Activated T-cell treated with anti-CD3 and anti-CD28 coated beads, Interleukin-2, amount 50 U/mL, for 4 hours (primary cell): ENCODE results near the gene CC2D1B. TPM values are rescaled to one million over a fixed set of nuclear protein-coding genes. Genes with fewer than 3 reads are reported as not detected.

Source experiments
- ATAC-seq, 2 donors: fragments of 200-7000 bp; cut with Tn5 transposase; one replicate each; pipeline ENCODE4 v1.10.0; 2021
- DNase-seq: peaks from one replicate; pipeline ENCODE4 v3.0.0-alpha.2; 2020
- H3K27me3 Mint-ChIP-seq: one replicate; pipeline ENCODE4 v1.8.0; 2021; ENCODE audit warnings: low read depth, mixed read lengths
- H3K36me3 Mint-ChIP-seq: one replicate; pipeline ENCODE4 v1.8.0; 2022; ENCODE audit warnings: mixed read lengths; ENCODE audit not compliant: insufficient read depth
- H3K4me1 Mint-ChIP-seq: one replicate; pipeline ENCODE4 v1.8.0; 2021; ENCODE audit warnings: low read depth, mixed read lengths
- H3K4me3 Mint-ChIP-seq: one replicate; pipeline ENCODE4 v1.8.0; 2021; ENCODE audit warnings: mild to moderate bottlenecking, moderate library complexity, mixed read lengths
- H3K9me3 Mint-ChIP-seq: one replicate; pipeline ENCODE4 v1.8.0; 2021; ENCODE audit warnings: mixed read lengths
- total RNA-seq, 3 donors: library from RNA; stranded (reverse); gene quantifications; one replicate each; pipeline ENCODE4 v1.2.1, GENCODE V29; 2021

CC2D1B gene
- total RNA-seq, 3 donors from 2014 or later = 35.0 to 40.0 (median 38.9) TPM

GRCh38 chr1:52348704-52349300 lies 17.2 kb downstream of the CC2D1B start:
- Mint-ChIP-seq H3K9me3 (no peaks in the 10 kb centered on the region), H3K36me3 (peaks cover 10% of the 10 kb centered on the region), H3K4me1 (no peaks in the 10 kb centered on the region), H3K4me3 (no peak overlapping the region), H3K27me3 (no peaks in the 10 kb centered on the region)
- ATAC-seq (no peak), DNase-seq (no peak)

DNA sequence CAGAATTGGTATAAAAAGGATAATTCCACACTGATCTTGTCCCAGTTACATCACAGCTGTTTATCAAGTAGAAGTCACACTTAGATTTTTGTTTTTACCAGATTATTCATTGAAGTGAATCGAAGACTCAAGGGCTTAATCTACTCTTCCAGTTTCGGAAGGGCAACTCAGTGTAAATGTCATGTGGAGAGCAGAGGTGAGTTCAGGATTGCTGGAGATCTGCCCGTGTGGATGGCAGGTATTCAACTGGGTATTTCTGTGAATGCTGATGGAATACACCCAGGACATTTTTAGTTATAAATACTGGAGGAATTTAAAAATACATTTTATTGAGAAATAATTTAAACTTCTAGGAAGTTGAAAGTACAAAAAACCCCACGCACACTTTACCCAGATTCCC lies 19.4 kb downstream of the CC2D1B start:
- DNase-seq (no peak), ATAC-seq (no peak)
- Mint-ChIP-seq H3K27me3 (no peaks in the 10 kb centered on the region), H3K36me3 (no peaks in the 10 kb centered on the region), H3K9me3 (no peaks in the 10 kb centered on the region), H3K4me3 (no peak overlapping the region), H3K4me1 (no peaks in the 10 kb centered on the region)

DNA sequence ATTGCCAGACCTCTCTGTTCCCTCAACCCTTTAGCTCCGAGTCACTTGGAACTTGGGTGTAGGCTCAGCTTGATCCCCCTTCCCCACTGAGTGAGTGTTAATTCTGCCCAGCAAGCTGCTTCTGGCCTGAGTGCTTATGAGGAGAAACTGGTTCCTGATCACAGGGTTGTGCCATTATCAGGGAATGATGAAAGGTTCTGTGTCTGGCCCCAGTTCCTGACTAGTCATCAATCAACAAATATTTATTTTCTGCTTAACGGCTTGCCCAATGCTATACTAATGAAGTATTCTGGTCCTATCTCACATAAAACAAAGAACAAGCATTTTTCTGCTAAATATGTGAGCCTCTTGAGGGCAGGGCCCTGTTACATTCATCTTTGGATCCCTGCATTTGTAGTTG lies 20.8 kb downstream of the CC2D1B start:
- Mint-ChIP-seq H3K4me1 (no peaks in the 10 kb centered on the region), H3K9me3 (no peaks in the 10 kb centered on the region), H3K36me3 (no peaks in the 10 kb centered on the region), H3K4me3 (no peak overlapping the region), H3K27me3 (no peaks in the 10 kb centered on the region)
- no peak for ATAC-seq
- no peak for DNase-seq

DNA sequence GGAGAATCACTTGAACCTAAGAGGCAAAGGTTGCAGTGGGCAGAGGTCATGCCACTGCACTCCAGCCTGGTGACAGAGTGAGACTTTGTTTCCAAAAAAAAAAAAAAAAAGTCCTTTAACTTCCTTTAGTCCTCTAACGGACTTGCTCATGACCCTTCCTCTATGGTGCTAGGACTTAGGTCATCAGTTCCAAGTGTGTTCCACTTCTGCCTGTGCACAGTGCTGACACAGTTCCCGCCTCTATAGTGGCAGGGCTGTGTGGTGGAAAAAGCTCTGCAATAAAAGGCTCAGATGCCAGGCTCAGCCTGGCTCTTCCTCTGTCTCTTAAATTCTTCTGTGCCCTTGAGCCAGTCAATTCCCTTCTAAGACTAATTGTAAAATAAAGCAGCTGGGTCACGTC lies 22.0 kb downstream of the CC2D1B start:
- no peaks in the 10 kb centered on the region for H3K27me3 Mint-ChIP-seq
- no peaks in the 10 kb centered on the region for H3K4me1 Mint-ChIP-seq
- DNase-seq (no peak), ATAC-seq (no peak)
- H3K9me3 Mint-ChIP-seq = no peaks in the 10 kb centered on the region
- H3K4me3 Mint-ChIP-seq = no peak overlapping the region
- peaks cover 1% of the 10 kb centered on the region for H3K36me3 Mint-ChIP-seq

DNA sequence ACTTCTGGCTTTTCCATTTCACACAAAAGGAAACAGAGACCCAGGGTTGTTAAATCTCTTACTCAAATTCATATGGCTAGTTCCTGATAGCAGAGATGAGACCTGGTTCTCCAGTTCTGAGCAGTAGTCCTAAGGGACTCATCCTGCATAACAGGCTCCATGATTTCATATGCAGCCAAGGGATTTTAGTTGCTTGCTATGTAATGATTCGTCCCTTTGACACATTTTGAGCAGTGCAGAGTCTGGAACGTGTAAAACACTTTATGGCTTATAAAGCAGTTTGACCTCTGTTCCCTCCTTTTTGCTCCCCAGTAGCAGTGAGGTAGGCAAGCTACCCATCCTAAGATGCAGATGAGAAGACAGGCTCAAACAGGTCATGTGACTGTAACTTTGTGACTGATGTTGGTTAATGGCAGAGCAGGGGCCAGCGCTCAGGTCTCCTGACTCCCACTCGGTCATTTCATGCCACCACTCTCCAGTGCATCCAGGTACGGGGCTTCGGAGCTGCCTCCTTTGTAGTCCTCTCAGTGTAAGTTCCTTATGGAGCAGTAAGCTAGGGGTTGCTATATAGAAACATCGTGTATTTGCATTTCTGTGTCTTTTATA lies 24.2 kb downstream of the CC2D1B start:
- ATAC-seq = no peak
- H3K4me1 Mint-ChIP-seq = no peaks in the 10 kb centered on the region
- DNase-seq = no peak
- H3K27me3 Mint-ChIP-seq = no peaks in the 10 kb centered on the region
- peaks cover 4% of the 10 kb centered on the region for H3K36me3 Mint-ChIP-seq
- no peaks in the 10 kb centered on the region for H3K9me3 Mint-ChIP-seq
- no peak overlapping the region for H3K4me3 Mint-ChIP-seq

DNA sequence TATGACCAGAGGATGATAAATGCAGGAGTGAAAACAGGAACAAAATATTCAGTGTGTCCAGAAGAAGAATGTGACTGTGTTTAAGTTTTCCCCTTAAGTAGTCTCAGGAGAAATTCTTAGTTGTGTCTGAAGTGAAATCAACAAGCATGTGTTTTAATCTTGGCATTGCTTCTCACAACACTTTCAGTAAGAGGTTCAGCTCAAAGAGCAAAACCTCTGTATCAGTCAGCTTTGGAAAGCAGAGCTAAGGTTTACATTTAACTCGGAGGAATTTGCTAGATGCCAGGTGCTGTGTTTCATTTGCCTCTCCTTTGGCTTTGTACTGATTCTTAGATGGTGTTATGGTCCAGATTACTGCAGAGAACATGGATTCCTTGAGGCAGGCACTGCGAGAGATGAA lies 28.6 kb downstream of the CC2D1B start:
- no peak for ATAC-seq
- no peak for DNase-seq
- peaks cover 10% of the 10 kb centered on the region for H3K36me3 Mint-ChIP-seq
- H3K4me1 Mint-ChIP-seq = no peaks in the 10 kb centered on the region
- H3K27me3 Mint-ChIP-seq = no peaks in the 10 kb centered on the region
- H3K4me3 Mint-ChIP-seq = no peak overlapping the region
- no peaks in the 10 kb centered on the region for H3K9me3 Mint-ChIP-seq

GRCh38 chr1:52334906-52335528 lies 31.0 kb downstream of the CC2D1B start:
- H3K27me3 Mint-ChIP-seq = no peaks in the 10 kb centered on the region
- peaks cover 10% of the 10 kb centered on the region for H3K36me3 Mint-ChIP-seq
- no peaks in the 10 kb centered on the region for H3K9me3 Mint-ChIP-seq
- no peak overlapping the region for H3K4me3 Mint-ChIP-seq
- DNase-seq (no peak), ATAC-seq (no peak)
- H3K4me1 Mint-ChIP-seq = no peaks in the 10 kb centered on the region

GRCh38 chr1:52332411-52332810 lies 33.6 kb downstream of the CC2D1B start:
- no peak for ATAC-seq
- no peaks in the 10 kb centered on the region for H3K4me1 Mint-ChIP-seq
- H3K4me3 Mint-ChIP-seq = no peak overlapping the region
- no peaks in the 10 kb centered on the region for H3K27me3 Mint-ChIP-seq
- H3K9me3 Mint-ChIP-seq = no peaks in the 10 kb centered on the region
- H3K36me3 Mint-ChIP-seq = peaks cover 6% of the 10 kb centered on the region
- DNase-seq = no peak

- DNase-seq (no peak), ATAC-seq (no peak)
- Mint-ChIP-seq H3K36me3 (peaks cover 2% of the 10 kb centered on the region), H3K4me1 (no peaks in the 10 kb centered on the region), H3K9me3 (no peaks in the 10 kb centered on the region), H3K4me3 (no peak overlapping the region), H3K27me3 (no peaks in the 10 kb centered on the region)
Observed at GRCh38 chr1:52328615-52329014, 37.4 kb downstream of the CC2D1B start.

DNA sequence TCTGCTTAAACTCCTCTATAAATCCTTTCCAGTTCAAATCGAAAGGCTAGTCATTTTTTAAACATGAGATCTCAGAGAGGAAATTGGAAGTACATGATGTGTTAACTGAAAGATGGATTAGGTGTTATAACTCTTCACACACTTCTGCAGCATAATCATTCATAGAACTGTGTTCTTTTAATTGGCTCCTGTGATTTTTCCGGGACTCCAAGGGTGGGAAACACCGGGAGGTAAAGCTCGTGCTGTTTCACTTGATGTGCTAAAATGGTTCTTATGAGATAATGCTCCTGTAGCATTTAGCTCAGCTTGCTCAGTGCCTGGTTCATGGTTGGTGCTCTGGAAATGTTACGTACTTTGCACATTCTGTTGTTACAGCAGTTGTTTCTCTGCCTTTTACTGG lies 40.2 kb downstream of the CC2D1B start:
- H3K27me3 Mint-ChIP-seq = no peaks in the 10 kb centered on the region
- no peaks in the 10 kb centered on the region for H3K4me1 Mint-ChIP-seq
- H3K9me3 Mint-ChIP-seq = no peaks in the 10 kb centered on the region
- peaks cover 3% of the 10 kb centered on the region for H3K36me3 Mint-ChIP-seq
- H3K4me3 Mint-ChIP-seq = no peak overlapping the region
- DNase-seq (no peak), ATAC-seq (no peak)

DNA sequence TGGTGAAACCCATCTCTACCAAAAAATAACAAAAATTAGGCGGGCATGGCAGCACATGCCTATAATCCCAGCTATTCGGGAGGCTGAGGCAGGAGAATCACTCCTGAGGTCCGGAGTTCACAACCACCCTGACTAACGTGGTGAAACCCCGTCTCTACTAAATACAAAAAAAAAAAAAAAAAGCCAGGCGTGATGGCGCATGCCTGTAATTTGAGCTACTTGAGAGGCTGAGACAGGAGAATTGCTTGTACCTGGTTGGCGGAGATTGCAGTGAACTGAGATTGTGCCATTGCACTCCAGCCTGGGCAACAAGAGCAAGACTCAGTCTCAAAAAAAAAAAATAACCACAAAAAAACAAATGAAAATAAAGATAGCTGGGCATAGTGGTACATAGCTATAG lies 42.3 kb downstream of the CC2D1B start:
- no peak for ATAC-seq
- DNase-seq = no peak
- peaks cover 3% of the 10 kb centered on the region for H3K36me3 Mint-ChIP-seq
- no peaks in the 10 kb centered on the region for H3K4me1 Mint-ChIP-seq
- no peaks in the 10 kb centered on the region for H3K27me3 Mint-ChIP-seq
- H3K9me3 Mint-ChIP-seq = no peaks in the 10 kb centered on the region
- no peak overlapping the region for H3K4me3 Mint-ChIP-seq

GRCh38 chr1:52321061-52321460 lies 44.9 kb downstream of the CC2D1B start:
- ATAC-seq = no peak
- Mint-ChIP-seq H3K4me3 (no peak overlapping the region), H3K36me3 (peaks cover 3% of the 10 kb centered on the region), H3K27me3 (no peaks in the 10 kb centered on the region), H3K9me3 (no peaks in the 10 kb centered on the region), H3K4me1 (no peaks in the 10 kb centered on the region)
- no peak for DNase-seq

- Mint-ChIP-seq H3K4me3 (no peak overlapping the region), H3K4me1 (no peaks in the 10 kb centered on the region), H3K27me3 (no peaks in the 10 kb centered on the region), H3K9me3 (no peaks in the 10 kb centered on the region), H3K36me3 (peaks cover 14% of the 10 kb centered on the region)
- no peak for DNase-seq
- no peak for ATAC-seq
Observed at GRCh38 chr1:52306227-52307006, 59.6 kb downstream of the CC2D1B start.

DNA sequence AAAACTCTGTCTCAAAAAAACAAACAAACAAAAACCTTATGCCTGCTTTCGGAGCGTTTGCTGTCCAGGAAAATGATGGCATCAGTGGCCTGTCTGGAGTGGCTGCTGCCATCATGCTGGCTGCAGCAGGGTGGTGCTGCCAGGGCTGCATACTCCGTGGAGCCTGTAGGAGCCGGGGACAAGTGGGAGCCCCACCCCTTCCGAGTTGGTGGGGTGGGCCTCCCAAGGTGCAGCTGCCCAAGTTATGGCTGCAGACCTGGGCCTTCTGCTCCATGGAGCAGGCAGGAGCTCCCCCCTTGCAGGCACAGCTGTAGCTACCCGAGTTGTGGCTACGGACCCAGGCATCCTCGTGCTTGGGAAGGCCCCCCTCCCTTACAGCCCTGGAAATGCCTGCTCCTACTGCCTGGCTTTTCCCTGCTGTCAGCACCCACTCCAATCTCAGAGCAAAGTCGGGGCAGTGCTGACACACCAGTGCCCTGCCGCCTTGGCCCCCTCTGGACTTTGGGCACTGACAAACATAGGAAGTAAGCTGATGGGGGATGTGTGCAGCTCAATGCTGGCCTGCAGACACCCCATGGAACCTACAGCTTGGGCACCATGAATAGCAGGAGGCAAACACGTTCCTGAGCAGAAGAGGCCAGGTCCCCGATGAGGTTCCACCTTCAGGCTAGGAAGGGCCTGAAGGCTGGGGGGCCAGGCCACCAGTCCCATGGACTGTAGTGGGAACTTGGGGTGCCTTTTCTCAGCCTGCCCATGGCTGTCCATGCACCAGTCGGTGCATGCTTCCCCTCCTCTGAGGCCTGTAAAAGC lies 60.4 kb downstream of the CC2D1B start:
- Mint-ChIP-seq H3K4me3 (no peak overlapping the region), H3K27me3 (no peaks in the 10 kb centered on the region), H3K4me1 (no peaks in the 10 kb centered on the region), H3K36me3 (peaks cover 12% of the 10 kb centered on the region), H3K9me3 (no peaks in the 10 kb centered on the region)
- DNase-seq (no peak), ATAC-seq (no peak)
